ENCODE results near the gene SHISA5.
A peak's percentile ranks its signal among the peaks of the same experiment; 100 is the strongest.

The SHISA5 gene

DNA sequence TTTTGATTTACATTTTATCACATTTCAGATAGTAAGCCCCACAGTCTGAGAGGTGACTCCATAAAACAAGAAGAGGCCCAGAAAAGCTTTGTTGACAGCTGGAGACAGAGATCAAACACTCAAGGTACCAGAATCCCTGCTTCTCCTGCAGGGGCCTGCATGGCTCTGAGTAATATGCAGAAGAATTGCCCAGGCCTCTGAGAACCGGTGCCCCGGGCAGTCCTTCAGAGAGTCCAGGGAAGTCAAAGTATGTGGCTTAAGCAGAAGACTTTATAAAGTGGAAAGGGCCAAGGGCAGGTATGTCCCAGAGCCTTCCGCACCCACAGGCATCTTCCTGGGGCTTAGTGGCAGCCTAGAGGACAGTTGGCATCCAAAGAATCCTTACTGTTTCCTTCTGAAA lies 44.6 kb downstream of the SHISA5 start:
- no peak for DNase-seq (ENCODE audit: low spot score)

- DNase-seq (ENCODE audit: low spot score), result no peak
These were observed 47.5 kb downstream of the SHISA5 start for GRCh38 chr3:48456456-48456855.

GRCh38 chr3:48451270-48451669 lies 52.7 kb downstream of the SHISA5 start:
- no peak for DNase-seq (ENCODE audit: low spot score)

DNA sequence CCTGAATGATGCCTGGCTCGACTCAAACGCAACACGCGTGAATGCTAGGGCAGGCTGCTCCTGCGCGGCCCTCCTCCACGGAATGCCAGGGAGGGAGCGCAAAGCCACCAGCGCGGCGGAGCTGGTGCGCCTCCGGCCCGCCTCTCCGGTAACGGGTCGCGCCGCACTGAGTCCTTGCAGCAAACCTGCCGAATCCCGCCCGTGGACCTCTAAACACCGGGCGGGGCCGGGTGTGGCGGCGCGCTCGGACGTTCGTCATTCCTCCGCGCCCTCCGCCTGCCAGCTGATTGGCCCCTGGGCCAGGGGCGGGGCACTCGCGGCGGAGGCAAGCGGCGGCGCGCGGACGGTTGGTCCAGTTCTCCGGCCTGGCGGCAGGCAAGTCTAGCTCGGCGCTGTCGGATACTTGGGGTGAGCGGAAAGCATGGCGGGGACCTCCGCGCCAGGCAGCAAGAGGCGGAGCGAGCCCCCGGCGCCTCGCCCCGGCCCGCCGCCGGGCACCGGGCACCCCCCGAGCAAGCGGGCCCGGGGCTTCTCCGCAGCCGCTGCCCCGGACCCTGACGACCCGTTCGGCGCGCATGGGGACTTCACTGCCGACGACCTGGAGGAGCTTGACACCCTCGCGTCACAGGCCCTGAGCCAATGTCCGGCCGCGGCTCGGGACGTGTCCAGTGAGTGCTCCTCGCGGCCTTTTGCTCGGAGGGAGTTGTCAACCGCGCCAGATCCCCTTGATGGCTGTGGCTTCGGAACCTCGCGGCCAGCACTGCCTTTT lies 57.4 kb downstream of the SHISA5 start, which contains the start of gene ATRIP:
Gene ATRIP (plus strand): TSS at position 313 of the 769 bp plus-strand sequence. CDS start 109 bp downstream, at position 422.
- DNase-seq (ENCODE audit: low spot score), result peak; percentile 83

DNA sequence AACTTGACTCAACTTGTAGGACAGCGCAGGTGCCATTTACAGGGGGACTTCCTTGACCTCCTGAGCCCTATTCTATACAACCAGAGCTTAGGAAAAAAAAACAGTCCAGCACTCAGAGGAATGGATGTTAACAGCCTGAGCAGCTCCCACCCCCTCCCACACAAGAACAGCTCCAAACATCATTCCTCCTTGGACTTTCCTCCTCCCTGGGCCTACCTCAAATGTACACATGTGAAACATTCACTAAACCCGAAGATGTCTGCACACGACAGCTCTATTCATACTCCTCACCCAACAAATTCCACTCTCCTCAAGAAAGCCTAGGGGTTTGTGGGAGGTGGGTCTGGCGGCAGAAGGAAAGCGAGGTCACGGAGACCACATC lies 57.9 kb downstream of the SHISA5 start:
- no peak for DNase-seq (ENCODE audit: low spot score)

GRCh38 chr3:48445277-48445882 lies 58.6 kb downstream of the SHISA5 start:
- no peak for DNase-seq (ENCODE audit: low spot score)

DNA sequence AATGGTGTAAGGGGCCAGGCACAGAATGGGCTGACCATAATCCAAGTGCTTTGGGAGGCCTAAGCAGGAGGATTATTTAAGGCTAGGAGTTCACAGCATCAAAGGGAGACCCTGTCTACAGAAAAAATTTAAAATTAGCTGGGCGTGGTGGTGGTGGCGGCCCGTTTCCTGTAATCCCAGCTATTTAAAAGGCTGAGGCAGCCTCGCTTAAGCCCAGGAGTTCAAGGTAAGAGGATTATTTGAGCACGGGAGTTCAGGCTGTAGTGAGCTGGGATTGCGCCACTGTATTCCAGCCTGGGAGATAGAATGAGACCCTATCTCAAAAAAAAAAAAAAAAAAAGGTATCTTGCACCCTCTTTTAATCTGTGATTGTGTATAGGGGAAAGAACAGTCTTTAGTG lies 62.0 kb downstream of the SHISA5 start:
- DNase-seq (ENCODE audit: low spot score), result no peak

GRCh38 chr3:48440590-48440958 lies 63.4 kb downstream of the SHISA5 start:
- no peak for DNase-seq (ENCODE audit: low spot score)

- DNase-seq (ENCODE audit: low spot score), result peak; percentile 98
These were observed 64.0 kb downstream of the SHISA5 start, which contains the start of the genes CCDC51 and TMA7 for GRCh38 chr3:48439820-48440589. CCDC51 (minus strand) TSS chr3:48440119; CDS start chr3:48435128, 4,991 bp downstream. TMA7 (plus strand) TSS chr3:48440257; CDS start chr3:48440297, 40 bp downstream.

DNA sequence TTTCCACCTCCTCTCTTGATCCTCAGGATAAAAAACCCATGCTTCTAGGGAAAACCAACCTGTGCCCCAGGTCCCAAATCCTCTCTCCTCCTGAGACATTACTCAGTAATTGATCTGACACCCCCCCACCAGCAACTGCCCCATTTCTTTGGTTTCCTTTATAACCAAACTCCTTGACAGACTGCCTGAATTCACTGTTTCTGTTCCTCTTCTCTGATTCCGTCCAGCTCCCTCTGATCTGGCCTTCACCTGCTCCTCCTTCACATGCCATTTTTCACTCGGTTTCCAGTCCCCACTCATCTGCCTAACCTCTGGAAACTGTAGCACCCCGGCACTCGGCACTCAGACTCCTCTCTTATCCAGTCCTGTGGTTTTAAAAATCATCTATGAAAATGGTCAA lies 66.2 kb downstream of the SHISA5 start:
- DNase-seq (ENCODE audit: low spot score), result no peak

GRCh38 chr3:48436855-48437254 lies 67.1 kb downstream of the SHISA5 start:
- no peak for DNase-seq (ENCODE audit: low spot score)

GRCh38 chr3:48436477-48436787 lies 67.5 kb downstream of the SHISA5 start:
- DNase-seq (ENCODE audit: low spot score), result no peak

- peak; percentile 87 for DNase-seq (ENCODE audit: low spot score)
These were observed 68.0 kb downstream of the SHISA5 start for GRCh38 chr3:48435774-48436476.

DNA sequence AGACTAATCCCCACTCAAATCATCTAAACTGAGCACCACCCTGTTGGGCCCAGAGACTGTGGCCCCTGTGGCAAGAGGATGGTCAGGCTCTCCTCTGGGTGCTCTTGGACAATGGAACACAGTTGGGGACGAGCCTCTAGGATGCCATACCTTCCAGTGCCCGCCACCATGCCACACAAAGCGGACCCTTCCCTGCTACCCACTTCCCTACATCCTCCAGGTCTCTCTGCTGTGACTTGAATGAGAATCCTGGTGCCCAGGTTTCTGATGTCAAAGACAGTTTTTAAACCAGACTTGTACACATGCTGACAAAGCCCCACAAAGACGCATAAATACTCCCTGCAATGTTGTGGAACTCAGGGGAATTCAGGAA lies 68.8 kb downstream of the SHISA5 start:
- DNase-seq (ENCODE audit: low spot score), result no peak

DNA sequence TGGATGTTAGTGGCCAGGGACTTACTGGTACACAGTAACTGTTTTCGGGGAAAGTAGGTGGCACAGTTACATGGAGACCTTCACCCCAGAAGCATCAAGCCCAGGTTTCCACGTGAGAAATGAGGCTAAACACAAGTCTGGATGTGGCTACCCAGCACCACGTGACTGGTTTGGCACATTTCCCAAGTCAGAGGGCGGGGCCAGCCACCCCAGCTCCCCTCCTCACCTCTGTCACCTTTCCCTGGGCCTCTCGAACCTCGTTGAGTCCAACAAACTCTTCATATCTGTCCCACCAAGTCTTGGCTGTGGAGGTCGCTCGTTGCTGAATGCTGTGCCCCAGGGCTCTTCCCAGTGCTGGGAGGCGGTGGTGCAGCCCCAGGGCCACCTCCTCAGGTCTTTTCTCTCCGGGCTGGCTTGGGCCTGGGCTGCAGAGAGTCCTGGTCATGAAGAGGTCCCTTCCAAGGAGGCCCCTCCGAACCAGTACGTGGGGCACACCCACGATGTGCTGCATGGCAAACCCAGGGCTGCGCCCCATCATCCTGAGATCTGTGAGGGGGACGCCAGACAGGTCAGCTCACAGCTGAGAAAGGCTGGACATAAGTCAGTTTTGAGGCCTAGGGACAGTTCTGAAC lies 69.3 kb downstream of the SHISA5 start:
- DNase-seq (ENCODE audit: low spot score), result no peak

- no peak for DNase-seq (ENCODE audit: low spot score)
These were observed 70.4 kb downstream of the SHISA5 start for GRCh38 chr3:48433472-48434118.

GRCh38 chr3:48432411-48433371 lies 71.3 kb downstream of the SHISA5 start:
- no peak for DNase-seq (ENCODE audit: low spot score)

DNA sequence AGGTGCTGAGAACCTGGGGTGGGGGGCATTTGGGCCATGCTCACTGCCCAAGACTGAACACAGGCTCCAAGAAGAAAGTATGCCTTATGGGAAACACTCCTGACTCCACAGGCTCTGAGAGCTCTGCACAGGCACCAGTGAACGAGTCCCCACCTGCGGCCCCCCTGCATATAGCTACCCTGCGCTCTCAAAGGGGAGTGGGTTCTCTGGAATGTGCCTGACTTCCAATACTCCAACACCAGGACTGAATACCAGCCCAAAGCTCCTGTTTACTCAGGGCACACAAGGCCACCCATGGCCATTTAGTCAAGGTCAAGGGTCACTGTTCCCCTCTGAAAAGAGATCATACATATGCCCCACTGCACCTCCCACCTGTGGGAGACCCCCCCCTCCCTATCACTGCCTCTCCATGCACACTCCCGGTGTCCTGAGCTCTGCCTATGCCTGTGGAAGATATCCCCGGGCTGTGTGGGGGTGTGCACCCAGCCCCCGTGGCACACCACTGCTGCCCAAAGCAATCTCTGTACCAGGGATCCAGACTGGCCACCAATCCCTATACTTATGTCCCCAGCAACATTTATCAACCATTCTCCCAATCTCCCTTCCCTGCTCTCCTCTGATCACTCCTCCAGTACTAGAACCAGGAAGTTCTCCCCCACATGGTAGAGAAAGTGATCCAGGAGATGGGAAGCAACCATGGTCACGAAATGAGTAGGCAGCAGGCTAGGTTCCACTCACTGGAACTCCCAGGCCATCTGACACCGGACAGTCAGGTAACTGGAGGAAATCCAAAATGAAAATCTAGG lies 72.5 kb downstream of the SHISA5 start:
- DNase-seq (ENCODE audit: low spot score), result no peak

GRCh38 chr3:48430708-48431101 lies 73.3 kb downstream of the SHISA5 start:
- no peak for DNase-seq (ENCODE audit: low spot score)
